ENCODE measurements around the gene CDH16. TPM values are rescaled to one million over a fixed set of nuclear protein-coding genes. Genes with fewer than 3 reads are reported as not detected.

CDH16 gene
- total and polyA plus RNA-seq, 8 donors = not detected

DNA sequence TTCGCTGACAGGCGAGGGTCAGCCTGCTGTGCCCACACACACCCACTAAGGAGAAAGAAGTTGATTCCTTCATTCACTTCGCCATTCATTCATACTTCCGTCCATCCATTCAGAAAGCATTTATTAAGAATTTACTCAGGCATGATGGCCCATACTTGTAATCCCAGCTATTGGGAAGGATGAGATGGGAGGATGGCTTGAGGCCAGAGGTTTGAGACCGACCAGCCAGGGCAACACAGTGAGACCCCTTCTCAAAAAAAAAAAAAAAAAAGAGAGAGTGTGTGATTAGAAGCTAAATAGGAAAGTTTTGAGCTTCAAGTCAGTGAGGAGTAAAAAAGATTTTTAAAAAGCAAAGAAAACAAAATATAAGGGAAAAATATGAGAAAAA is 25.4 kb upstream of the CDH16 start:
- FAIRE-seq (no peak), DNase-seq (no peak), ATAC-seq (no peak)
- intact Hi-C loops (cut with DNase I) = no loop called here
- H3K9me3 ChIP-seq = no peaks in the 10 kb centered on the region
- WGBS, 2 donors = 88 to 90% methylated on average over 5 of the region's 5 CpGs
- H3K27me3 ChIP-seq = no peaks in the 10 kb centered on the region
- H3K36me3 ChIP-seq = peaks cover 0 to 35% (median 27%) of the 10 kb centered on the region in 3 donors
- no peak overlapping the region for H3K4me3 ChIP-seq
- TF ChIP-seq, protein P1, sequence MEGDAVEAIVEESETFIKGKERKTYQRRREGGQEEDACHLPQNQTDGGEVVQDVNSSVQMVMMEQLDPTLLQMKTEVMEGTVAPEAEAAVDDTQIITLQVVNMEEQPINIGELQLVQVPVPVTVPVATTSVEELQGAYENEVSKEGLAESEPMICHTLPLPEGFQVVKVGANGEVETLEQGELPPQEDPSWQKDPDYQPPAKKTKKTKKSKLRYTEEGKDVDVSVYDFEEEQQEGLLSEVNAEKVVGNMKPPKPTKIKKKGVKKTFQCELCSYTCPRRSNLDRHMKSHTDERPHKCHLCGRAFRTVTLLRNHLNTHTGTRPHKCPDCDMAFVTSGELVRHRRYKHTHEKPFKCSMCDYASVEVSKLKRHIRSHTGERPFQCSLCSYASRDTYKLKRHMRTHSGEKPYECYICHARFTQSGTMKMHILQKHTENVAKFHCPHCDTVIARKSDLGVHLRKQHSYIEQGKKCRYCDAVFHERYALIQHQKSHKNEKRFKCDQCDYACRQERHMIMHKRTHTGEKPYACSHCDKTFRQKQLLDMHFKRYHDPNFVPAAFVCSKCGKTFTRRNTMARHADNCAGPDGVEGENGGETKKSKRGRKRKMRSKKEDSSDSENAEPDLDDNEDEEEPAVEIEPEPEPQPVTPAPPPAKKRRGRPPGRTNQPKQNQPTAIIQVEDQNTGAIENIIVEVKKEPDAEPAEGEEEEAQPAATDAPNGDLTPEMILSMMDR (IDR thresholded peaks at IDR 0.05) = no peak
- H3K4me1 ChIP-seq = peaks cover 0 to 5% (median 0%) of the 10 kb centered on the region in 3 donors
- no peak overlapping the region for H3K27ac ChIP-seq

DNA sequence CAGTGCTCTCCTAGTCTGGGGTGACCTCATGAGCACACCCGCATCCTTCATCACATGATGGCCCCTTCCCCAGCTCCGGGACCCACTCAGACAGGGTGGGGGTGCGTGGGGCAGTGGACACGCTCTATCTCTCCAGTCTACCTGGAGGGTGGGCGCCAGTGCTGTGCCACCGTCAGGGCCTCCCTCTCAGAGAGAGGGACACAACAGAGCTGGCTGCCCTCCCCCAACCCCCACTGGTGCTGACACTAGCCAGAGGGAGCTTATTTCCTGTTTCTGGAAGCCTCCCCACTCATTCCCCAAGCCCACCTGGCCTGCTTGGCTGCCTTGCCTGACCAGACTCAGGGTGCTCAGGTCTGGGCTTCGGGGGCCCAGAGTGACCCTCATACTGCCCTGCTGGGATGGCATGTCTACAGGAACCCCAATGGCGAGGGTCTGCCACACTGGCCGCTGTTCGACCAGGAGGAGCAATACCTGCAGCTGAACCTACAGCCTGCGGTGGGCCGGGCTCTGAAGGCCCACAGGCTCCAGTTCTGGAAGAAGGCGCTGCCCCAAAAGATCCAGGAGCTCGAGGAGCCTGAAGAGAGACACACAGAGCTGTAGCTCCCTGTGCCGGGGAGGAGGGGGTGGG is 24.9 kb upstream of the CDH16 start:
- H3K36me3 ChIP-seq = peaks cover 0 to 35% (median 27%) of the 10 kb centered on the region in 3 donors
- H3K27me3 ChIP-seq = no peaks in the 10 kb centered on the region
- peaks cover 0 to 2% (median 0%) of the 10 kb centered on the region in 3 donors for H3K4me1 ChIP-seq
- H3K27ac ChIP-seq = no peak overlapping the region
- no peak for ATAC-seq
- no peak for FAIRE-seq
- no peaks in the 10 kb centered on the region for H3K9me3 ChIP-seq
- intact Hi-C loops (cut with DNase I) = no loop called here
- peak in 1 of 6 donors; percentile 66 for DNase-seq
- no peak overlapping the region for H3K4me3 ChIP-seq
- WGBS, 2 donors = 91 to 93% methylated on average over 15 of the region's 15 CpGs
- TF ChIP-seq, protein P1 (IDR thresholded peaks at IDR 0.05) = no peak

DNA sequence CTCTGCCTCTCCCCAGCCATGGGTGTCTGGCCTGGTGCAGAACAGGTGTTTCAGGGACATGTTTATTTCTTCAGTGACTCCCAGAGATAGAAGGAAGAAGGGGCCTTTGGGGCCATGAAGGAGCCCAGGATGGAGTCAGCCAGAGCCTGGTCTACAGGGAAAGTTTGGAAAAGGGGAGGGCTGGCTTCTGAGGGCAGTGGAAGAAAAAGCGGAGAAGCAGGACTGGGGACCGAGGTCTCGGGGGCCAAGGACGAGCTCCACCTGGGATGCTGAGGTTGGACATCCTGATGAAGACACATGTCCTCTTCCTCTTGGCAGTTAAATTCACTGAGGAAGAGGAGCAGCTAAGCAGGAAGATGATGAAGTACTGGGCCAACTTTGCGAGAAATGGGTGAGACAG is 24.3 kb upstream of the CDH16 start:
- H3K4me1 ChIP-seq = no peaks in the 10 kb centered on the region
- no peaks in the 10 kb centered on the region for H3K27me3 ChIP-seq
- DNase-seq (peak in 1 of 6 donors; percentile 29), FAIRE-seq (no peak), ATAC-seq (no peak)
- WGBS, 2 donors = 84 to 89% methylated on average over 5 of the region's 5 CpGs
- TF ChIP-seq, protein P1 (IDR thresholded peaks at IDR 0.05) = no peak
- intact Hi-C loops (cut with DNase I) = no loop called here
- no peak overlapping the region for H3K27ac ChIP-seq
- H3K9me3 ChIP-seq = no peaks in the 10 kb centered on the region
- H3K36me3 ChIP-seq = peaks cover 0 to 35% (median 27%) of the 10 kb centered on the region in 3 donors
- no peak overlapping the region for H3K4me3 ChIP-seq

DNA sequence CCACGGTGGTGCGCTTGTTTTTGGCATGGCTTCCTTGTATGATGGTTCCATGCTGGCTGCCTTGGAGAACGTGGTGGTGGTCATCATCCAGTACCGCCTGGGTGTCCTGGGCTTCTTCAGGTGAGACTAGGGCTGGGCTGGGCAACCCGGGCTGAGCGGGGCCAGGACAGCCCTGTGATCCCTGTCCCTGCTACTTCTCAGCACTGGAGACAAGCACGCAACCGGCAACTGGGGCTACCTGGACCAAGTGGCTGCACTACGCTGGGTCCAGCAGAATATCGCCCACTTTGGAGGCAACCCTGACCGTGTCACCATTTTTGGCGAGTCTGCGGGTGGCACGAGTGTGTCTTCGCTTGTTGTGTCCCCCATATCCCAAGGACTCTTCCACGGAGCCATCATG is 21.6 kb upstream of the CDH16 start:
- TF ChIP-seq, protein P1 (IDR thresholded peaks at IDR 0.05) = no peak
- Histone ChIP-seq H3K9me3 (no peaks in the 10 kb centered on the region), H3K27ac (no peak overlapping the region), H3K36me3 (peaks cover 0 to 35% (median 27%) of the 10 kb centered on the region in 3 donors), H3K27me3 (no peaks in the 10 kb centered on the region), H3K4me1 (peaks cover 0 to 13% (median 4%) of the 10 kb centered on the region in 3 donors), H3K4me3 (no peak overlapping the region)
- no peak for ATAC-seq
- DNase-seq = peak in 1 of 6 donors; percentile 14
- 94% methylated on average over 16 of the region's 16 CpGs for WGBS, 2 donors
- intact Hi-C loops (cut with DNase I) = no loop called here
- no peak for FAIRE-seq

DNA sequence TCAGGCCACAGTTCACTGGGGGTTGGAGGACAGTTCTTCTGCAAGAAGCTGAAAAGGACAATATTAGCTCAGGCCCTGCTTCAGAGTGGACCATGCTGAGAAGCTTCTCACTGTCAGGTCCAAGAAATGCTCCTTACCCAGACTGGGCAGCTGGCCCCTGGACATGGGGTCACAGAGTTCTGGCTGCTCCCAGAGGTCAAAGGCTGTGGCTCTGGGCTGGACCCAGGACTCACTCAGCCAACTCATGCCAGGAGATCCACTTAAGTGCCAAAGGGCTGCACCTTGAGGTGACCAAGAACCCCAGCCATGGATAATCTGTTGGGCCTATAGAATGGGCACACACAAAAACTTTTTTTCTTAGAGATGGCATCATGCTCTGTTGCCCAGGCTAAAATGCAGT is 20.7 kb upstream of the CDH16 start:
- no peaks in the 10 kb centered on the region for H3K9me3 ChIP-seq
- TF ChIP-seq, protein P1 (IDR thresholded peaks at IDR 0.05) = no peak
- no peak overlapping the region for H3K4me3 ChIP-seq
- peaks cover 0 to 13% (median 4%) of the 10 kb centered on the region in 3 donors for H3K4me1 ChIP-seq
- DNase-seq (peak in 1 of 6 donors; percentile 27), FAIRE-seq (no peak), ATAC-seq (no peak)
- intact Hi-C loops (cut with DNase I) = no loop called here
- no peak overlapping the region for H3K27ac ChIP-seq
- H3K36me3 ChIP-seq = peaks cover 0 to 35% (median 27%) of the 10 kb centered on the region in 3 donors
- H3K27me3 ChIP-seq = no peaks in the 10 kb centered on the region
